GM19240 (cell line): ENCODE measurements around the gene CERS6.
"Not testable (repeated sequence)": the region's sequence is repeated elsewhere in the genome, so short reads cannot be mapped to it uniquely, and the experiment has no call there.

Source experiments
- DNase-seq: peaks from one replicate; pipeline ENCODE4 v3.0.0; 2011; ENCODE audit warnings: low spot score; ENCODE audit not compliant: insufficient read length

CERS6 gene

GRCh38 chr2:168633895-168634294 is 177.8 kb downstream of the CERS6 start:
- DNase-seq = no peak

- no peak for DNase-seq
Observed at GRCh38 chr2:168635065-168635577, 179.0 kb downstream of the CERS6 start.

GRCh38 chr2:168639018-168639417 is 182.9 kb downstream of the CERS6 start:
- no peak for DNase-seq

GRCh38 chr2:168639441-168639898 is 183.4 kb downstream of the CERS6 start:
- no peak for DNase-seq

- DNase-seq = no peak
Observed at GRCh38 chr2:168640039-168640438, 184.0 kb downstream of the CERS6 start.

- DNase-seq = no peak
Observed at GRCh38 chr2:168641636-168642035, 185.6 kb downstream of the CERS6 start.

GRCh38 chr2:168642873-168643272 is 186.8 kb downstream of the CERS6 start:
- DNase-seq = no peak

GRCh38 chr2:168643979-168644378 is 187.9 kb downstream of the CERS6 start:
- DNase-seq = no peak

GRCh38 chr2:168645696-168646338 is 189.7 kb downstream of the CERS6 start:
- DNase-seq = no peak

GRCh38 chr2:168649105-168649504 is 193.0 kb downstream of the CERS6 start:
- DNase-seq = no peak

GRCh38 chr2:168649562-168649961 is 193.5 kb downstream of the CERS6 start:
- no peak for DNase-seq

- DNase-seq = no peak
Observed at GRCh38 chr2:168650139-168650538, 194.1 kb downstream of the CERS6 start.

GRCh38 chr2:168650781-168651180 is 194.7 kb downstream of the CERS6 start:
- no peak for DNase-seq

- no peak for DNase-seq
Observed at GRCh38 chr2:168652997-168653921, 197.2 kb downstream of the CERS6 start.

GRCh38 chr2:168654705-168655104 is 198.6 kb downstream of the CERS6 start:
- no peak for DNase-seq

GRCh38 chr2:168655207-168655606 is 199.1 kb downstream of the CERS6 start:
- no peak for DNase-seq

- DNase-seq = not testable (repeated sequence)
Observed at GRCh38 chr2:168657378-168657777, 201.3 kb downstream of the CERS6 start.

- DNase-seq = no peak
Observed at GRCh38 chr2:168658706-168659105, 202.6 kb downstream of the CERS6 start.

- no peak for DNase-seq
Observed at GRCh38 chr2:168660870-168661862, 205.1 kb downstream of the CERS6 start.

- DNase-seq = no peak
Observed at GRCh38 chr2:168661863-168662256, 205.8 kb downstream of the CERS6 start.

- no peak for DNase-seq
Observed at GRCh38 chr2:168662651-168663208, 206.7 kb downstream of the CERS6 start.
